GM18868 (cell line): ENCODE results near the gene CD300C.
"Not testable (repeated sequence)": the region's sequence is repeated elsewhere in the genome, so short reads cannot be mapped to it uniquely, and the experiment has no call there.

ENCODE experiments used
- ATAC-seq: cut with Tn5 transposase; IDR thresholded peaks from one replicate; pipeline ENCODE4 v1.9.1; 2021; ENCODE audit warnings: mild to moderate bottlenecking, moderate library complexity; ENCODE audit not compliant: unreplicated experiment

CD300C gene

GRCh38 chr17:74536890-74537289 lies 9.0 kb downstream of the CD300C start:
- no peak for ATAC-seq

DNA sequence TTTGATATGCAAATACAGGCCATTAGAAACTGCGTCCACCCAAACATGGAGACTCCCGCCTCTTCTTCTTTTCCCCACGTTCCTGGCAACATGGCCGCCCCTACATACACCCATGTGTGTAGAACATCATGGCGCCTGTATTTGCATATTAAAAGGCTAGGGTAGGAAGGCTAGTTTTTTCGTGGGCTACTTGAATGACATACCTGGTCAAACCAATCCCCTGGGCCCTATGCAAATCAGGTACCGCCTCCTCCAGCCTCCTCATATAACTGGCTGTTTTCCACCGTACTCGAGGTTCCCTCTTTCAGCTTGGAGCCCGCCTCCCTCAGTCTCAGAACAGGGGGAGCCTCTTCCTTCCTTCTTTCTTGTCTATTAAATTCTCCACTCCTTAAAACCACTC lies 13.8 kb downstream of the CD300C start:
- ATAC-seq: no peak

DNA sequence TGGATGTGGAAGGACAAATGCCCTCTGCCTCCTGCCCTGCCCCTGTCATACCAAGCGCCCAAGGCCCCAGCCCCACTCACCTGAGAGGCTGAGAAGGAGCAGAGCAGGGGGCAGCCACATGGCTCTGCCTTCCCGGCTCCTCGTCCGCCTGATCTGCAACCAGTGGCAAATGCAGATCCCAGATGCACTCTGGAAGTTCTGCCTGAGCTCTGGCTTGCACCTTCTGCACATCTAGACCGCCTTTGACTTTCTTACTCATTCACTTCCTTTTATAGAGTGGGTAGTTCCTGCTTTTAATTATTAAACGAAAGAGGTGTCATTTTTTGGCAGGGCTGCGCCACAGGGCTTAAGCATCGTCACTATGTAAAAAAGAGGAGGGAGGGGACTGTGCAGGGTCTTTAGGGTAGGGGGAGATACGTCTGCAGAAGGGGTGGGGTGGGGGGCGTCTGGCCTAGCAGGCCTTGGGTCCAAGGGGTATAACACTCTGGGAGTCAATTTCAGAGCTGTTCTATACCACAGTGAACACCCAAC lies 14.6 kb downstream of the CD300C start, which contains the start of gene CD300LB:
TSS of gene CD300LB (minus strand) at position 245 of the 531 bp plus-strand sequence. CDS start at position 120, 125 bp downstream.
- ATAC-seq: no peak

- ATAC-seq: no peak
These were observed 15.1 kb downstream of the CD300C start for GRCh38 chr17:74530831-74531150.

- ATAC-seq: no peak
These were observed 16.7 kb downstream of the CD300C start for GRCh38 chr17:74529243-74529642.

DNA sequence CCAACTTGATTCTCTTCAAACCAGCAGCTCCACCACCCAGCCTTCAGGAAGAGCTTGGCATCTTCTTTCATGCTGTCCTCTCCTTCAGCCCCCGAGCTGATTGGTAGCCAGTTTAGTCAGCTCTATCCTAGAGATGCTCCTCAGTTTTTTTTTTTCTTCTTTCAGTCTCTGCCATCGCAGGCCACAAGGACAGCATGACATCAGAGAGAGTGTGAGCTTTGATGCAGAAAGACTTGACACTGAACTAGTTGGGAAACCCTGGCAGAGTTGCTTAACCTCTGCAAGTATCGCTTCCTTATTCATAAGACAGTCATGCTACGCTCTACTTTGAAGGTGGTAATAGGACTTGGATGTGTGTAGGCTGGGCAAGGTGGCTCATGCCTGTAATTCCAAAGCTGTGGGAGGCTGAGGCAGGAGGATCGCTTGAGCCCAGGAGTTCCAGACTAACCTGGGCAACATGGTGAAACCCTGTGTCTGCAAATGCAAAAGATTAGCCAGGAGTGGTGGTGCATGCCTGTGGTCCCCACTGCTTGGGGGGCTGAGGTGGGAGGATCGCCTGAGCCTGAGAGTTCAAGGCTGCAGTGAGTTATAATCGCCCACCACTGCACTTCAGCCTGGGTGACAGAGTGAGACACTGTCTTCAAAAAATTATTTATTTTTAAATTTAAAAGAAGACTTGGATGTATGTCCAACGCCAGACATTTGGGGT lies 17.3 kb downstream of the CD300C start:
- peak; percentile 80 for ATAC-seq

DNA sequence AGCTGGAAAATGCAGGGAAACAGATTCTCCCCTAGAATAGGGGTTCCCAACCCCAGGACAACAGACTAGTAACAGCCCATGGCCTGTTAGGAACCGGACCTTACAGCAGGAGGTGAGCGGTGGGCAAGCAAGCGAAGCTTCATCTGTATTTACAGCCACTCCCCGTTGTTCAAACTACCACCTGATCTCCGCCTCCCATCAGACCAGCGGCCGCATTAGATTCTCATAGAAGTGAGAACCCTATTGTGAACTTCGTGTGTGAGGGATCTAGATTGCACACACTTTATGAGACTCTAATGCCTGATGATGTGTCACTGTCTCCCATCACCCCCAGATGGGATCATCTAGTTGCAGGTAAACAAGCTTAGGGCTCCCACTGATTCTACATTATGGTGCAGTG lies 18.2 kb downstream of the CD300C start:
- ATAC-seq: no peak

GRCh38 chr17:74527081-74527480 lies 18.8 kb downstream of the CD300C start:
- ATAC-seq: no peak

DNA sequence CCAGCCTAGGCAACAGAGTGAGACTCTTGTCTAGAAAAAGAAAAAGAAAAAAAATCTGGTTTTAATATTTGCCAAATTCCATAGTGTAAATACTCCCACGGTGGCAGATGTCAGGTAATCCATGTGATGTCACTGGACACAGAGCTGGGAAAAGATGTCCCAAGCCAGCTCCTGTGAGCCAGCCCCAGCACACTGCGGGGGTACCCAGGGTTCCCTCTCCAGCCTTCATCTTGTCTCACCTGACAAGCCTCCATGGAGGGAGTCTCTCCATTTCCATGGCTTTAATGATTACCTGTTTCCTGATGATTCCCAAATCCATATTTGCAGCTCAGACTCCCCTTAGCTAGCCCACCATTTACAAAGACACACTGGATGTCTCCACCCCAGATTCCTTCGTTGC lies 19.2 kb downstream of the CD300C start:
- ATAC-seq: no peak

GRCh38 chr17:74525781-74526288 lies 20.1 kb downstream of the CD300C start:
- ATAC-seq: no peak

DNA sequence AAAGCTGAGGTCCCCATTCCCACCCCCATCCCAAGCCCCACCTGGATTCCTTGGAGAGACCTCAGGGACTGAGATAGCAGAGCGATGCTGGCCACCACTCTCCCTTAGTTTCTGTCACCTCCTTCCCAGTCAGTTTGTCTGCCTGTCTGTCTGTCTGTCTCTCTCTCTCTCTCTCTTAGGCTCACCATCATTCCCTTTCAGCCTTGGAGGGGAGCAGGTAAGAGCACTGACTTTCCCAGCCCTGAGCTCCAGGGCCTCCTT lies 20.5 kb downstream of the CD300C start:
- no peak for ATAC-seq

DNA sequence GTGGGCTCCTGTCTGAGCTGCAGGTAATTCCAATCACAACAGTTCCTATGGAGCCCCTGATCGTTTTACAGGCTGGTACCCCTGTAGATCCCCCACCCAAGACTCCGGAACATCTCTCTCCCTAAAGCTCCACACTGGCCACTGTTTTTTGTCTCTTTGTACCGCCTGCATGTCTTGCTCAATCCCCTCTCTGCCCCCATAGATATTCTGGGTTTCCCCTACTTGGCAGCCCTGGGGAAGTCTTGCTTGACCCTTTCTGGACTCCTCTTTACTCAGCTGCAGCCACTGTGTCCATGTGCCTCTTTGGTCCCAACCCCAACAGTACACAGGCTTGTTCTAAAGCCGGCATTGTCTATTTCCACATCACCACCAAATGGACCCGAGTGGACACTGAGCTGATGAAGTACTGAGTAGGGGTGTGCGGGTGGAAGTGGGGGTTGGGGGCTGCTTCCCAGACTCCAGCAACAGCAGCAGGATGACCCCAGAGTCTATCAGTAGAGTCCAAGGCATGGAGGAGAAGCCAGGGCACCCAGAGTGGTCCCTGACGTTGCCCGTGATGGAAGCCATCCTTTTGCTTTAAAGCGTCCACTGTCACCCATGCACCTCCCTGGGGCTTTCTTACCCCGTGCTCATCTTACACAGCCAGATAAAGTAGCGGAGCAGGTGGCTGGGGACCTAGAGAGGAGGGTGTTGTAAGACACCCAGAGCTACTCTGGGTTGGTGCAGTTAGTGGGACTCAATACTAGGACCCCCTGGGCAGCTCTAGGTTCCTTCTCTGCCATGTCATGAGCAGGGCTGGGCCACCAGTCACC lies 21.1 kb downstream of the CD300C start:
- ATAC-seq: no peak

GRCh38 chr17:74523308-74523707 lies 22.6 kb downstream of the CD300C start:
- ATAC-seq: no peak

- ATAC-seq: no peak
These were observed 23.4 kb downstream of the CD300C start for GRCh38 chr17:74522381-74523105.

GRCh38 chr17:74521701-74522201 lies 24.2 kb downstream of the CD300C start:
- no peak for ATAC-seq

DNA sequence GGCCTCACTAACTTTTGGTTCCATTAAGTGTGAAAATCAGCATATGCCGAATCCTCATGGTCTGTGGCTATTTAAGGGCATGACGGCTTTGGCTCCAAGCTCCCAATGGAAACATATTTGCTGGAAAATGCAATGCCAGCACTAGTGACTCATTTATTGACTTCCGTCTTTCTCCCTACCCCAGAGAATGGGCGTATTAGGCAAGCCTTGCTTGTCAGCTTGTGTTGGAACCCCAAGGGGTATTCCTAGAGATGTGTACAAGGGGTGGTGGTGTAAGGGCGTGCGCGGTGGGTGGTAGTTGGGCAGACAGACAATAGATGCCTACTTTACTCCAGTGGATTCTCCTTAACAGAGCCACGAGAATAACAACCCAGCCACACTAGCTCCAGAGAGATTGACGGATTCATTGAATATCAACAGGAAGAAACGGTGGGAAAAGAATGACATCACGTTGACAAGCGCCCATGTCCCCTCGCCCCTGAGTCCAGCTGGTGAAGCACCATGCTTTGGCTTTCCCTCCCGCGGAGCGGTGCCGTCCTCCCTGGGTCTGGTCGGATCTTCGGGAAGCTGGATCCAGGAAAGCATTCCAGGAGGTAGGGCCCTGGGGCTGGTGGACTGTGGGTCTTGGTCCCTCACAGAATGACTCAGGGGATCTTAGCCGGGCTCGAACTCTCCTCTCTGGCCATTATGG lies 25.0 kb downstream of the CD300C start:
- ATAC-seq: no peak

GRCh38 chr17:74520016-74520434 lies 25.9 kb downstream of the CD300C start:
- no peak for ATAC-seq

DNA sequence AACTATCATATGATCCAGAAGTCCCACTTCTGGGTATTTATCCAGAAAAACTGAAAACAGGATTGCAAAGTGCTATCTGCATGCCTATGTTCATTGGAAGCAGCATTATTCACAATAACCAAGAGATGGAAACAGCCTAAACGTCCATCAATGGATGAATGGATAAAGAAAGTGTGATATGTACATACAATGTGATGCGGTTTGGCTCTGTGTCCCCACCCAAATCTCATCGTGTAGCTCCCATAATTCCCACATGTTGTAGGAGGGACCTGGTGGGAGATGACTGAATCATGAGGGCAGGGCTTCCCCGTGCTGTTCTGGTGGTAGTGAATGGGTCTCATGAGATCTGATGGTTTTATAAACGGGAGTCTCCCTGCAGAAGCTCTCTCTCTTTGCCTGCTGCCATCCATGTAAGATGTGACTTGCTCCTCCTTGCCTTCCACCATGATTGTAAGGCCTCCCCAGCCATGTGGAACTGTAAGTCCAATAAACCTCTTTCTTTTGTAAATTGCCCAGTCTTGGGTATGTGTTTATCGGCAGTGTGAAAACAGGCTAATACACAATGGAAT lies 27.4 kb downstream of the CD300C start:
- not testable (repeated sequence) for ATAC-seq

- ATAC-seq: no peak
These were observed 29.2 kb downstream of the CD300C start for GRCh38 chr17:74516561-74517328.

DNA sequence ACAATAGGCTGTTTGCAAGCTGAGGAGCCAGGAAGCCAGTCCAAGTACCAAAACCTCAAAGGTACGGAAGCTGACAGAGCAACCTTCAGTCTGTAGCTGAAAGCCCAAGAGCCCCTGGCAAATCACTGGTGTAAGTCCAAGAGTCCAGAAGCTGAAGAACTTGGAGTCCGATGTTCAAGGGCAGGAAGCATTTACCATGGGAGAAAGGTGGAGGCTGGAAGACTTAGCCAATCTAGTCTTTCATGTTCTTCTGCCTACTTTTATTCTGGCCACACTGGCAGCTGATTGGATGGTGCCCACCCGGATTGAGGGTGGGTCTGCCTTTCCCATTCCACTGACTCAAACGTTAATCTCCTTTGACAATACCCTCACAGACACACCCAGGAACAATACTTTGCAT lies 30.0 kb downstream of the CD300C start:
- ATAC-seq: no peak
